ENCODE measurements around the gene PM20D2.

Gene PM20D2

GRCh38 chr6:89200706-89201215 is 54.9 kb downstream of the PM20D2 start:
- DNase-seq (ENCODE audit: low read depth in 2 of 2): no peak

- DNase-seq (ENCODE audit: low read depth in 2 of 2): no peak
These were observed 58.2 kb downstream of the PM20D2 start for GRCh38 chr6:89204096-89204495.

GRCh38 chr6:89205819-89206218 is 60.0 kb downstream of the PM20D2 start:
- no peak for DNase-seq (ENCODE audit: low read depth in 2 of 2)

- DNase-seq (ENCODE audit: low read depth in 2 of 2): no peak
These were observed 62.7 kb downstream of the PM20D2 start for GRCh38 chr6:89208551-89208950.

GRCh38 chr6:89209457-89209856 is 63.6 kb downstream of the PM20D2 start:
- no peak for DNase-seq (ENCODE audit: low read depth in 2 of 2)

- no peak for DNase-seq (ENCODE audit: low read depth in 2 of 2)
These were observed 66.6 kb downstream of the PM20D2 start for GRCh38 chr6:89212472-89212871.

- DNase-seq (ENCODE audit: low read depth in 2 of 2): no peak
These were observed 68.3 kb downstream of the PM20D2 start for GRCh38 chr6:89214197-89214596.

Measured in stimulated activated CD8-positive, alpha-beta memory T cell treated with anti-CD3 and anti-CD28 coated beads, Interleukin-2, amount 100 ng/mL, for 48 hours (primary cell).